Transverse colon (tissue), 4 donors: Measurements from ENCODE around the gene PRRG4. TPM values are rescaled to one million over a fixed set of nuclear protein-coding genes. Genes with fewer than 3 reads are reported as not detected.

Experiments
- DNase-seq: peaks from one replicate; pipeline ENCODE4 v3.0.0-alpha.2; 2019
- H3K27ac ChIP-seq, 4 donors: fragments of 200-600 bp; sonication (generic); 2 replicates each; pipeline ENCODE4 v1.5.1; 2016 to 2018; ENCODE audit warnings: inconsistent platforms in 4 of 4
- H3K27me3 ChIP-seq: fragments of 200-600 bp; sonication (generic); 2 replicates; pipeline ENCODE4 v1.5.1; 2017; ENCODE audit warnings: inconsistent platforms
- H3K36me3 ChIP-seq, 4 donors: fragments of 200-600 bp; sonication (generic); 2 replicates each; pipeline ENCODE4 v1.5.1; 2017 to 2019; ENCODE audit warnings: inconsistent platforms in 4 of 4
- H3K4me1 ChIP-seq, 4 donors: fragments of 200-600 bp; sonication (generic); 2 replicates each; pipeline ENCODE4 v1.5.1; 2017 to 2020; ENCODE audit warnings: inconsistent platforms in 4 of 4
- H3K4me3 ChIP-seq, 4 donors: fragments of 200-600 bp; sonication (generic); 1 replicate in 1 of 4; 2 replicates in 3 of 4; pipeline versions ENCODE4 v1.5.1 to v1.6.1; 2017 to 2019; ENCODE audit warnings: inconsistent platforms in 4 of 4
- H3K9me3 ChIP-seq, 2 donors: fragments of 200-600 bp; sonication (generic); 2 replicates each; pipeline ENCODE4 v1.5.1; 2017 to 2019; ENCODE audit warnings: inconsistent platforms in 2 of 2
- EP300 ChIP-seq: sonication (generic); formaldehyde crosslinking; IDR thresholded peaks from one replicate; pipeline ENCODE4 v1.6.1; 2017; ENCODE audit warnings: antibody characterized with exemption, low read depth
- POLR2A ChIP-seq: fragments of 450-650 bp; IDR thresholded peaks from one replicate; pipeline ENCODE4 v1.6.1; 2016; ENCODE audit warnings: antibody characterized with exemption, mild to moderate bottlenecking, moderate library complexity
- POLR2AphosphoS5 ChIP-seq, 3 donors: sonication (generic); formaldehyde crosslinking; IDR thresholded peaks; one replicate each; pipeline ENCODE4 v1.6.1; 2016; ENCODE audit warnings: antibody characterized with exemption in 3 of 3
- WGBS, 2 donors: methylation state at CpG; one replicate each; pipeline ENCODE4 v1.1.5; 2018; ENCODE audit warnings: low coverage in 1 of 2; 5-methylcytosine and 5-hydroxymethylcytosine counted together
- in situ Hi-C, 4 donors: fragments of 200-750 bp; cut with MboI; loops; one replicate each; pipeline versions ENCODE4 v1.15.0 to v1.15.1; 2017; ENCODE audit warnings: low sequenced_read_pairs in 3 of 4, low pct_ligation_motif_present in 1 of 4, low pct_unique_long_range_greater_than_20kb in 1 of 4
- intact Hi-C: fragments of 100-400 bp; cut with DNase I; formaldehyde crosslinking; loops from one replicate; pipeline ENCODE4 v1.15.1; 2023; ENCODE audit warnings: low total_unique reads
- total RNA-seq, 4 donors: library from RNA; depleted of rRNA; stranded (reverse); fragments of >200 nt; gene quantifications; one replicate each; pipeline ENCODE4 v1.1.0, GENCODE V29; 2016
- TF ChIP-seq, protein P1 (sequence below), 5 experiments: fragments of 200-600 bp in 3 of 5; fragments of 450-650 bp in 2 of 5; sonication (generic) in 3 of 5; IDR thresholded peaks; 1 replicate in 2 of 5; 2 replicates in 3 of 5; pipeline ENCODE4 v1.5.1; 2016 to 2017; ENCODE audit warnings: antibody characterized with exemption in 5 of 5, inconsistent platforms in 3 of 5, mild to moderate bottlenecking in 2 of 5, moderate library complexity in 1 of 5

The PRRG4 gene
- total RNA-seq, 4 donors from 2014 or later, result 4.8 to 24.6 (median 15.9) TPM

DNA sequence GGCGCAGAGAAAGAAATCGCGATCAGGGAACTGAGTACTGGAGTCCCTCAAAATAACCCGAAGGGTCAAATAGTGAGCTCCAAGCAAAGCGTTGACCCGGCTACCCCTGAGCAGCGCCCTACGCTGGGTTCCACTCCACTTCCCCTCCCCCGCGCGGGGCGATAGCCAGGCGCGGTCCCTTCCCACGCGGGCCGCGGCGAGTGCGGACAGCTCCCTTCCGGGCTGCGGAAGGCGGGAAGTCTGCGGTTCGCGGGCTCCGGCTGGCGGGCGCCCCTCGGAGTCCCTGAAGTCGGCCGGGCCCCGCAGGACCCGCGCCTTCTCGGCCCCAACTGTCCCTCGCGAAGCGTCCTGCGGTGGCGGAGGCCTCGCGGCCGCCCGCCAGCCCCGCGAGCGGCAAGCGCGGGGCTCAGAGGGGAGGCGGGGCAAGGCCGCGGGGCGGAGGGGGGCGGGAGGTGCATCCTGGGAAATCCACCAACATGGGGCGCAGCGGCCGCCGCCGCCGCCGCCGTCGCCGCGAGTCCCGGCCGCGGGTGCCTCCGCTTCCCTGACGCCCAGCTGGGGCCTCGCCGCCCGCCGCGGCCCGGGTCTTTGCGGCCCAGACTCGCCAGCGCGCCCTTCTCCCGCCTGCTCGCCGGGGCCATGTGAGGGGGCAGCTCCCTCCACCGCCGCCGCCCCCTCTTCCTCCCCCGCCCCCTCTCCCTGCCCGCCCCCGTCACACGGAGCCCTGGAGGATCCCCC lies 62.8 kb downstream of the PRRG4 start, which contains the start of gene QSER1:
Gene QSER1 (plus strand): TSS at position 457 of the 738 bp plus-strand sequence. CDS start 315 bp downstream, outside the sequence.
- TF ChIP-seq EP300 (no peak), POLR2A (peak; percentile 67), POLR2AphosphoS5 (IDR thresholded peaks at IDR 0.05) (peak in 2 of 3 donors; percentile 81 to 83)
- TF ChIP-seq, protein P1, sequence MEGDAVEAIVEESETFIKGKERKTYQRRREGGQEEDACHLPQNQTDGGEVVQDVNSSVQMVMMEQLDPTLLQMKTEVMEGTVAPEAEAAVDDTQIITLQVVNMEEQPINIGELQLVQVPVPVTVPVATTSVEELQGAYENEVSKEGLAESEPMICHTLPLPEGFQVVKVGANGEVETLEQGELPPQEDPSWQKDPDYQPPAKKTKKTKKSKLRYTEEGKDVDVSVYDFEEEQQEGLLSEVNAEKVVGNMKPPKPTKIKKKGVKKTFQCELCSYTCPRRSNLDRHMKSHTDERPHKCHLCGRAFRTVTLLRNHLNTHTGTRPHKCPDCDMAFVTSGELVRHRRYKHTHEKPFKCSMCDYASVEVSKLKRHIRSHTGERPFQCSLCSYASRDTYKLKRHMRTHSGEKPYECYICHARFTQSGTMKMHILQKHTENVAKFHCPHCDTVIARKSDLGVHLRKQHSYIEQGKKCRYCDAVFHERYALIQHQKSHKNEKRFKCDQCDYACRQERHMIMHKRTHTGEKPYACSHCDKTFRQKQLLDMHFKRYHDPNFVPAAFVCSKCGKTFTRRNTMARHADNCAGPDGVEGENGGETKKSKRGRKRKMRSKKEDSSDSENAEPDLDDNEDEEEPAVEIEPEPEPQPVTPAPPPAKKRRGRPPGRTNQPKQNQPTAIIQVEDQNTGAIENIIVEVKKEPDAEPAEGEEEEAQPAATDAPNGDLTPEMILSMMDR (IDR thresholded peaks at IDR 0.05), result no peak
- DNase-seq, result peak; percentile 76
- Histone ChIP-seq H3K4me3 (peak within 1 kb of the TSS; percentile 91 to 92 (median 92)), H3K27me3 (no peaks in the 10 kb centered on the region), H3K9me3 (no peaks in the 10 kb centered on the region), H3K4me1 (peaks cover 0 to 25% (median 10%) of the 10 kb centered on the region in 4 donors), H3K27ac (peak within 1 kb of the TSS; percentile 94 to 98 (median 96)), H3K36me3 (no peaks in the 10 kb centered on the region)
- intact Hi-C loops, result no loop called here
- in situ Hi-C loops, result loop anchor here in 1 of 4 donors (10.0 kb wide), 1 partner anchor 62 kb away; no protein-coding TSS in a partner anchor
- WGBS, 2 donors, result 0% methylated on average over 42 of the region's 91 CpGs; no CpG with 5 or more reads in 1 of the 2 donors

DNA sequence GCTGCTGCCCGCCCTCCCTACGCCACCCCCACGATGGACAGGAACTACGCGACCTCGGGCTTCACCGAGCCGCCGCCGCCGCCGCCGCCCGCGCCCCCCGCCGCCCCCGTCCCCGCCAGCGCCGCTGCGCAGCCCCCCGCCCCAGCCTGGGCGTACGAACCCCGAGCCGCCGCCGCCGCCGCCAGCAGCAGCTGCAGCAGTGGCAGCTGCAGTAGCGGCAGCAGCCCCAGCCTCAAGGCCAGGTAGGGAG lies 63.3 kb downstream of the PRRG4 start:
- intact Hi-C loops, result no loop called here
- DNase-seq, result no peak
- no CpG with 5 or more reads among the region's 32 CpGs for WGBS, 2 donors

DNA sequence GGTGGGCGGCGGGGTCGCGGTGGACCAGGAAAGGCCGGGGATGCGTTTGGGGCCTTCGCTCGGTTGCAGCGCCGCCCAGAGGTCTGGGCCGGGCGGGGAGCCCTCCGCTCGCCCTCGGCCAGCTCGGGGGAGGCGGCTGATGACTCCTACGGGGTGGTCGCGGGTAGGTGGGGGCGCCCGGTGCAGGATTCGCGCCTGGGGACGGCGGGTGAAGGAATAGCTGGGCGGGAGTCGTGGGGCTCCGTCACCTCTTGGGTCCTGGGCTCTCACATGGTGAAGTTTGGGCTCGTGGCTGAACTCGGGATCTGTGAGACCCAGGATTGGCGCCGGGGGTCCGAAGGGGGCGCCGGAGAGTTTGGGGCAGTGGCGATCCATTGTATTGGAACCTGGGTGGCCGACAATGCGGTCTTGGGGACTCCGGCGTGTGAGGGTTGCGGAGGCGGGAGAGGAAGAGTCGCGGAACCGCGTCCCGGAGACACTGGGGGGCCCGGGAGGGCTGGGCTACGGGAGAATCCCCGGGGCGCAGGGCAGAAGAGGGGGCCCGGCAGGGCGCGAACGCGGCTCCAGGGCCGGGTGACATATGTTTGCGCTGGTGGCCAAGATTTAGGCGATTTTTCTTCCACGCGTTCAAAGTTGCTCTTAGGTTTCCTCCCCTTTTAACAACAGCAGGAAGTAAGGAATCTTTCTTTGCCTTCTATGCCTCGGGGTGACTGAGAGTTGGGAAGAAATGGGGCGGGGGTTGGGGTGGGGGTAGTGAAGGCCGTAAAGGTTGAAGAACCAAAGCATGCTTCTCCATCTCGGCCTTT lies 63.8 kb downstream of the PRRG4 start:
- Histone ChIP-seq H3K4me3 (peak overlapping the region; percentile 91 to 92 (median 92)), H3K27ac (peak overlapping the region; percentile 94 to 98 (median 96)), H3K36me3 (no peaks in the 10 kb centered on the region), H3K4me1 (peaks cover 0 to 25% (median 10%) of the 10 kb centered on the region in 4 donors), H3K27me3 (no peaks in the 10 kb centered on the region), H3K9me3 (no peaks in the 10 kb centered on the region)
- no peak for TF ChIP-seq POLR2A
- TF ChIP-seq, protein P1 (IDR thresholded peaks at IDR 0.05), result peak; percentile 39 to 50 (median 48)
- no peak for TF ChIP-seq POLR2AphosphoS5 (IDR thresholded peaks at IDR 0.05)
- DNase-seq, result peak; percentile 55
- 0 to 1% methylated on average over 3 to 33 of the region's 66 CpGs for WGBS, 2 donors
- in situ Hi-C loops, result loop anchor here in 1 of 4 donors (10.0 kb wide), 1 partner anchor 61 kb away; no protein-coding TSS in a partner anchor
- intact Hi-C loops, result no loop called here

More for the DNA sequence above, 63.3 kb downstream of the PRRG4 start:
- in situ Hi-C loops, result loop anchor here in 1 of 4 donors (10.0 kb wide), 1 partner anchor 62 kb away; no protein-coding TSS in a partner anchor
- Histone ChIP-seq H3K4me3 (peak overlapping the region; percentile 91 to 92 (median 92)), H3K27ac (peak overlapping the region; percentile 94 to 98 (median 96)), H3K9me3 (no peaks in the 10 kb centered on the region), H3K36me3 (no peaks in the 10 kb centered on the region), H3K4me1 (peaks cover 0 to 25% (median 10%) of the 10 kb centered on the region in 4 donors), H3K27me3 (no peaks in the 10 kb centered on the region)
- TF ChIP-seq EP300, result no peak
- no peak for TF ChIP-seq POLR2A
- TF ChIP-seq, protein P1 (IDR thresholded peaks at IDR 0.05), result no peak
- no peak for TF ChIP-seq POLR2AphosphoS5 (IDR thresholded peaks at IDR 0.05)
